ENCODE results near the gene CFP.

DNA sequence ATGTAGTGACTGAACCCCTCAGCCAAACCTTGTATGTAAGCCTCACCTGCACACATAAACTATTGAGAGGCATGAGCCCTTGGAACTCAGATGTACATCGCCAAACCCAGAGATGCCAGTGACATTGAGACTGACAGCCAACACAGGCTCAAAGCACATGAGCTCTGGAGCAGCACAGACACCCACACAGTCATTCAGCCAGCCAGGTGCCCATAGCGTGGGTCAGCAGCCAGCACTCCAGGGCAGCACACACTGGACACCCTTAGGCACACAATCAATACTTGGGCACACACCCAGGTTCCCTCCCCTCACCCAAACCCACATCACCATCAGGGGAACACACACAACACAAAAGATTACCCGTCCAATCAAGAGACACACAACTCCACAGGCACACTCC is 51.8 kb downstream of the CFP start:
- TF ChIP-seq, protein P1, sequence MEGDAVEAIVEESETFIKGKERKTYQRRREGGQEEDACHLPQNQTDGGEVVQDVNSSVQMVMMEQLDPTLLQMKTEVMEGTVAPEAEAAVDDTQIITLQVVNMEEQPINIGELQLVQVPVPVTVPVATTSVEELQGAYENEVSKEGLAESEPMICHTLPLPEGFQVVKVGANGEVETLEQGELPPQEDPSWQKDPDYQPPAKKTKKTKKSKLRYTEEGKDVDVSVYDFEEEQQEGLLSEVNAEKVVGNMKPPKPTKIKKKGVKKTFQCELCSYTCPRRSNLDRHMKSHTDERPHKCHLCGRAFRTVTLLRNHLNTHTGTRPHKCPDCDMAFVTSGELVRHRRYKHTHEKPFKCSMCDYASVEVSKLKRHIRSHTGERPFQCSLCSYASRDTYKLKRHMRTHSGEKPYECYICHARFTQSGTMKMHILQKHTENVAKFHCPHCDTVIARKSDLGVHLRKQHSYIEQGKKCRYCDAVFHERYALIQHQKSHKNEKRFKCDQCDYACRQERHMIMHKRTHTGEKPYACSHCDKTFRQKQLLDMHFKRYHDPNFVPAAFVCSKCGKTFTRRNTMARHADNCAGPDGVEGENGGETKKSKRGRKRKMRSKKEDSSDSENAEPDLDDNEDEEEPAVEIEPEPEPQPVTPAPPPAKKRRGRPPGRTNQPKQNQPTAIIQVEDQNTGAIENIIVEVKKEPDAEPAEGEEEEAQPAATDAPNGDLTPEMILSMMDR (IDR thresholded peaks at IDR 0.05; ENCODE audit: poor library complexity, severe bottlenecking): no peak
- TF ChIP-seq EP300 (conservative IDR thresholded peaks at IDR 0.05; ENCODE audit: poor library complexity, severe bottlenecking) (no peak), EZH2 (IDR thresholded peaks at IDR 0.05; ENCODE audit: borderline replicate concordance, insufficient read depth, low read length, poor library complexity, severe bottlenecking) (no peak), MXI1 (conservative IDR thresholded peaks at IDR 0.05; ENCODE audit: poor library complexity, severe bottlenecking) (no peak), SMC3 (conservative IDR thresholded peaks at IDR 0.05; ENCODE audit: poor library complexity) (no peak)
